Stimulated activated CD8-positive, alpha-beta memory T cell treated with anti-CD3 and anti-CD28 coated beads, Interleukin-7, amount 100 ng/mL, for 24 hours (primary cell): ENCODE measurements around the gene ZBTB49.

ENCODE experiments used
- DNase-seq: peaks from one replicate; pipeline ENCODE4 v3.0.0-alpha.2; 2020; ENCODE audit warnings: low read depth

Gene ZBTB49

GRCh38 chr4:4281787-4282186 lies 8.3 kb upstream of the ZBTB49 start:
- no peak for DNase-seq

- no peak for DNase-seq
Measured at GRCh38 chr4:4284827-4285618, 5.0 kb upstream of the ZBTB49 start.

GRCh38 chr4:4288098-4288497 lies 2.0 kb upstream of the ZBTB49 start:
- no peak for DNase-seq

GRCh38 chr4:4289055-4289454 lies 996 bp upstream of the ZBTB49 start:
- no peak for DNase-seq

GRCh38 chr4:4289597-4289940 lies 482 bp upstream of the ZBTB49 start:
- no peak for DNase-seq

- no peak for DNase-seq
Measured at GRCh38 chr4:4293279-4293678, 3.2 kb downstream of the ZBTB49 start.

GRCh38 chr4:4296283-4296846 lies 6.3 kb downstream of the ZBTB49 start:
- no peak for DNase-seq

GRCh38 chr4:4299006-4299405 lies 9.0 kb downstream of the ZBTB49 start:
- no peak for DNase-seq

GRCh38 chr4:4302001-4302400 lies 11.9 kb downstream of the ZBTB49 start:
- DNase-seq: no peak

GRCh38 chr4:4302416-4302815 lies 12.4 kb downstream of the ZBTB49 start:
- no peak for DNase-seq

- no peak for DNase-seq
Measured at GRCh38 chr4:4306920-4307319, 16.9 kb downstream of the ZBTB49 start.

GRCh38 chr4:4308800-4309441 lies 18.9 kb downstream of the ZBTB49 start:
- DNase-seq: no peak

- DNase-seq: no peak
Measured at GRCh38 chr4:4311193-4311592, 21.1 kb downstream of the ZBTB49 start.

- no peak for DNase-seq
Measured at GRCh38 chr4:4315461-4316149, 25.6 kb downstream of the ZBTB49 start.

- DNase-seq: no peak
Measured at GRCh38 chr4:4316150-4316495, 26.1 kb downstream of the ZBTB49 start.

- no peak for DNase-seq
Measured at GRCh38 chr4:4317496-4318232, 27.6 kb downstream of the ZBTB49 start.

GRCh38 chr4:4320528-4320927 lies 30.5 kb downstream of the ZBTB49 start:
- no peak for DNase-seq

GRCh38 chr4:4320951-4321714 lies 31.1 kb downstream of the ZBTB49 start:
- DNase-seq: no peak

GRCh38 chr4:4321951-4322688 lies 32.1 kb downstream of the ZBTB49 start:
- DNase-seq: no peak

- DNase-seq: no peak
Measured at GRCh38 chr4:4323705-4324534, 33.9 kb downstream of the ZBTB49 start.
